ENCODE results near the gene LRIT1.

GRCh38 chr10:84269162-84269561 is 27.8 kb upstream of the LRIT1 start:
- no peak for TF ChIP-seq CTCF (conservative IDR thresholded peaks at IDR 0.05)
- TF ChIP-seq EZH2 (IDR thresholded peaks at IDR 0.05; ENCODE audit: low read depth): no peak

Data from PC-9 (cell line).